RWPE2 (cell line): ENCODE results near the gene MATCAP1.

Experiments used
- ATAC-seq: fragments of 200-7000 bp; cut with Tn5 transposase; 3 replicates; pipeline ENCODE4 v1.9.1; 2021; ENCODE audit warnings: low read depth
- DNase-seq: peaks from one replicate; pipeline ENCODE4 v3.0.0-alpha.2; 2020; ENCODE audit warnings: low spot score
- H3K27ac ChIP-seq: fragments of 450-650 bp; 2 replicates; pipeline ENCODE4 v1.5.1; 2017; ENCODE audit warnings: mild to moderate bottlenecking; ENCODE audit not compliant: poor library complexity, severe bottlenecking
- H3K27me3 ChIP-seq: fragments of 250-450 bp; sonication (Bioruptor Pico); 2 replicates; pipeline ENCODE4 v1.5.1; 2021; ENCODE audit warnings: mild to moderate bottlenecking, moderate library complexity; ENCODE audit not compliant: insufficient read depth, poor library complexity, severe bottlenecking
- H3K36me3 ChIP-seq: fragments of 250-450 bp; sonication (Bioruptor Pico); 2 replicates; pipeline ENCODE4 v1.5.1; 2020; ENCODE audit warnings: low read depth, mild to moderate bottlenecking, moderate library complexity
- H3K4me1 ChIP-seq: fragments of 250-450 bp; sonication (Bioruptor Pico); 2 replicates; pipeline ENCODE4 v1.5.1; 2021; ENCODE audit warnings: mild to moderate bottlenecking, moderate library complexity; ENCODE audit not compliant: insufficient read depth, poor library complexity, severe bottlenecking
- H3K4me3 ChIP-seq: fragments of 250-450 bp; sonication (Bioruptor Pico); 2 replicates; pipeline ENCODE4 v1.5.1; 2021; ENCODE audit warnings: mild to moderate bottlenecking, moderate library complexity; ENCODE audit not compliant: severe bottlenecking
- H3K9me3 ChIP-seq: fragments of 250-450 bp; sonication (Bioruptor Pico); 2 replicates; pipeline ENCODE4 v1.5.1; 2021; ENCODE audit warnings: mild to moderate bottlenecking, moderate library complexity; ENCODE audit not compliant: severe bottlenecking
- CTCF ChIP-seq: fragments of 450-650 bp; IDR thresholded peaks from one replicate; pipeline ENCODE4 v1.5.1; 2017; ENCODE audit warnings: mild to moderate bottlenecking, moderate library complexity; ENCODE audit not compliant: poor library complexity, severe bottlenecking

MATCAP1 gene

GRCh38 chr16:67202956-67203493 is 19.3 kb upstream of the MATCAP1 start:
- ATAC-seq (no peak), DNase-seq (peak; percentile 52)
- Histone ChIP-seq H3K27ac (no peak overlapping the region), H3K36me3 (peaks cover 37% of the 10 kb centered on the region), H3K4me3 (no peak overlapping the region), H3K27me3 (no peaks in the 10 kb centered on the region), H3K4me1 (peaks cover 23% of the 10 kb centered on the region), H3K9me3 (no peaks in the 10 kb centered on the region)
- no peak for TF ChIP-seq CTCF

GRCh38 chr16:67202426-67202825 is 18.7 kb upstream of the MATCAP1 start:
- no peaks in the 10 kb centered on the region for H3K27me3 ChIP-seq
- TF ChIP-seq CTCF = no peak
- no peaks in the 10 kb centered on the region for H3K9me3 ChIP-seq
- ATAC-seq = no peak
- H3K36me3 ChIP-seq = peaks cover 43% of the 10 kb centered on the region
- H3K27ac ChIP-seq = no peak overlapping the region
- H3K4me1 ChIP-seq = peaks cover 17% of the 10 kb centered on the region
- no peak overlapping the region for H3K4me3 ChIP-seq
- peak; percentile 49 for DNase-seq

GRCh38 chr16:67201411-67202345 is 17.9 kb upstream of the MATCAP1 start:
- Histone ChIP-seq H3K27me3 (no peaks in the 10 kb centered on the region), H3K36me3 (peaks cover 51% of the 10 kb centered on the region), H3K4me1 (peaks cover 9% of the 10 kb centered on the region), H3K4me3 (no peak overlapping the region), H3K9me3 (no peaks in the 10 kb centered on the region), H3K27ac (no peak overlapping the region)
- no peak for TF ChIP-seq CTCF
- DNase-seq (peak; percentile 63), ATAC-seq (no peak)

- Histone ChIP-seq H3K27me3 (no peaks in the 10 kb centered on the region), H3K27ac (peak overlapping the region; percentile 78)
- no peak for ATAC-seq
These were observed 16.7 kb upstream of the MATCAP1 start for GRCh38 chr16:67200491-67200890.

More at GRCh38 chr16:67200491-67200890, 16.7 kb upstream of the MATCAP1 start:
- H3K36me3 ChIP-seq = peaks cover 62% of the 10 kb centered on the region
- TF ChIP-seq CTCF = no peak
- peak overlapping the region; percentile 48 for H3K4me3 ChIP-seq
- peak; percentile 61 for DNase-seq
- H3K9me3 ChIP-seq = no peaks in the 10 kb centered on the region
- peaks cover 6% of the 10 kb centered on the region for H3K4me1 ChIP-seq
